B cell (primary cell): Measurements from ENCODE around the gene DNAJC10. TPM values are rescaled to one million over a fixed set of nuclear protein-coding genes. Genes with fewer than 3 reads are reported as not detected.

ENCODE experiments used
- ATAC-seq: fragments of 200-7000 bp; cut with Tn5 transposase; one replicate; pipeline ENCODE4 v1.10.0; 2021; ENCODE audit warnings: low read depth, mild to moderate bottlenecking, moderate number of reproducible peaks, moderate library complexity
- CTCF ChIA-PET: fragments of 350-600 bp; sonication (Branson Sonifier 250); formaldehyde crosslinking; loops from one replicate; lab custom pipeline; 2021; ENCODE audit warnings: antibody characterized with exemption, inconsistent platforms; lab: Charles Lee
- POLR2A ChIA-PET: fragments of 350-600 bp; sonication (Branson Sonifier 250); formaldehyde crosslinking; loops from one replicate; lab custom pipeline; 2021; ENCODE audit warnings: antibody characterized with exemption; lab: Charles Lee
- DNase-seq: peaks from one replicate; pipeline ENCODE4 v3.0.0; 2013
- H2AFZ ChIP-seq: 2 replicates; pipeline ENCODE4 v1.6.1; 2012; ENCODE audit warnings: mild to moderate bottlenecking, low read depth, low read length; ENCODE audit not compliant: insufficient read depth, poor library complexity, severe bottlenecking
- H3K27ac ChIP-seq, 2 donors: 1 replicate in 1 of 2; 2 replicates in 1 of 2; pipeline ENCODE4 v1.5.1; 2012 to 2013; ENCODE audit warnings: low read length in 2 of 2, mild to moderate bottlenecking in 2 of 2, moderate library complexity in 1 of 2
- H3K27me3 ChIP-seq, 4 experiments: fragments of 200-600 bp in 1 of 4; sonication (generic) in 1 of 4; replicated peaks in 1 of 4; 1 replicate in 2 of 4; 2 replicates in 2 of 4; pipeline versions ENCODE4 v1.6.1 to v1.7.0; 2013 to 2016; ENCODE audit warnings: low read length in 3 of 4, mild to moderate bottlenecking in 2 of 4, mixed read lengths in 1 of 4, moderate library complexity in 1 of 4; ENCODE audit not compliant: insufficient read depth in 4 of 4, control insufficient read depth in 3 of 4; ENCODE audit errors: control extremely low read depth in 1 of 4
- H3K36me3 ChIP-seq, 2 experiments: replicated peaks in 1 of 2; 1 replicate in 1 of 2; 2 replicates in 1 of 2; pipeline versions ENCODE4 v1.6.1 to v1.7.1; 2013; ENCODE audit warnings: low read length in 1 of 2; ENCODE audit not compliant: insufficient read depth in 2 of 2, control insufficient read depth in 1 of 2; ENCODE audit errors: control extremely low read depth in 1 of 2, extremely low read depth in 1 of 2
- H3K4me1 ChIP-seq, 2 donors: fragments of 200-600 bp in 1 of 2; sonication (generic) in 1 of 2; 1 replicate in 1 of 2; 2 replicates in 1 of 2; pipeline versions ENCODE4 v1.5.1 to v1.6.1; 2013 to 2017; ENCODE audit warnings: low read length in 2 of 2; ENCODE audit not compliant: control insufficient read depth in 2 of 2, insufficient read depth in 2 of 2
- H3K4me2 ChIP-seq: replicated peaks from 2 replicates; pipeline ENCODE3; 2012; ENCODE audit warnings: mild to moderate bottlenecking, low read depth, low read length; ENCODE audit not compliant: poor library complexity, severe bottlenecking
- H3K4me3 ChIP-seq, 5 experiments: fragments of 200-600 bp in 1 of 5; sonication (generic) in 1 of 5; 1 replicate in 3 of 5; 2 replicates in 2 of 5; pipeline versions ENCODE4 v1.5.1 to v1.7.0; 2011 to 2016; ENCODE audit warnings: low read length in 4 of 5, mild to moderate bottlenecking in 4 of 5, low read depth in 2 of 5, control low read depth in 1 of 5, moderate library complexity in 1 of 5; ENCODE audit not compliant: insufficient read depth in 1 of 5; ENCODE audit errors: control extremely low read depth in 1 of 5, extremely low read depth in 1 of 5
- H3K79me2 ChIP-seq: fragments of 200-600 bp; sonication (generic); one replicate; pipeline ENCODE4 v1.6.0; 2016; ENCODE audit warnings: low read length; ENCODE audit not compliant: control insufficient read depth, insufficient read depth
- H3K9ac ChIP-seq: fragments of 200-600 bp; sonication (generic); 2 replicates; pipeline ENCODE4 v1.6.1; 2017; ENCODE audit warnings: mild to moderate bottlenecking, low read length, moderate library complexity
- H3K9me3 ChIP-seq, 3 donors: one replicate each; pipeline versions ENCODE4 v1.6.1 to v1.7.1; 2013; ENCODE audit warnings: low read length in 2 of 3; ENCODE audit not compliant: control insufficient read depth in 2 of 3, insufficient read depth in 1 of 3; ENCODE audit errors: control extremely low read depth in 1 of 3
- H4K20me1 ChIP-seq: 2 replicates; pipeline ENCODE4 v1.6.0; 2012; ENCODE audit warnings: mild to moderate bottlenecking, low read length; ENCODE audit not compliant: insufficient read depth, control insufficient read depth, poor library complexity, severe bottlenecking
- H3K27ac Mint-ChIP-seq: one replicate; pipeline ENCODE4 v1.8.0; 2021; ENCODE audit warnings: mixed read lengths
- H3K27me3 Mint-ChIP-seq: one replicate; pipeline ENCODE4 v1.8.0; 2021; ENCODE audit warnings: mixed read lengths
- H3K4me1 Mint-ChIP-seq: one replicate; pipeline ENCODE4 v1.8.0; 2021; ENCODE audit warnings: mixed read lengths
- H3K4me3 Mint-ChIP-seq: one replicate; pipeline ENCODE4 v1.8.0; 2021; ENCODE audit warnings: mixed read lengths
- H3K9me3 Mint-ChIP-seq: one replicate; pipeline ENCODE4 v1.8.0; 2022; ENCODE audit warnings: mixed read lengths; ENCODE audit not compliant: insufficient read depth
- EZH2 ChIP-seq: IDR thresholded peaks from 2 replicates; pipeline ENCODE4 v1.6.1; 2012; ENCODE audit warnings: borderline replicate concordance, low read depth, mild to moderate bottlenecking, moderate library complexity, low read length; ENCODE audit not compliant: insufficient read depth, poor library complexity, severe bottlenecking
- whole genome bisulfite sequencing: methylation state at CpG from one replicate; pipeline ENCODE4 v1.1.5; 2013; ENCODE audit warnings: missing lambda C conversion rate; ENCODE audit not compliant: insufficient coverage; 5-methylcytosine and 5-hydroxymethylcytosine counted together
- intact Hi-C: fragments of 100-400 bp; cut with micrococcal nuclease; formaldehyde crosslinking; loops from one replicate; pipeline ENCODE4 v1.10.0; 2022
- polyA plus RNA-seq: library from polyadenylated mRNA; depleted of rRNA; stranded (reverse); fragments of >200 nt; gene quantifications from 2 replicates; pipeline ENCODE4 v1.2.3, GENCODE V29; 2012
- total RNA-seq, 2 donors: library from RNA; stranded (reverse); fragments of 120-200 nt in 1 of 2; gene quantifications; 1 replicate in 1 of 2; 2 replicates in 1 of 2; pipeline versions ENCODE4 v1.2.3 to v1.2.4, GENCODE V29; 2013 to 2022
- TF ChIP-seq, protein P1 (sequence below): fragments of 200-600 bp; IDR thresholded peaks from one replicate; pipeline ENCODE4 v1.8.0; 2022; ENCODE audit warnings: antibody characterized with exemption, mild to moderate bottlenecking

The DNAJC10 gene
- total and polyA plus RNA-seq, 2 donors (not counting 1 experiment from before 2014, with no cell fraction given) = 41.3 to 115 TPM

GRCh38 chr2:182824056-182824766 lies 108.2 kb downstream of the DNAJC10 start:
- no peaks in the 10 kb centered on the region for H3K9me3 ChIP-seq
- no peaks in the 10 kb centered on the region for H3K4me1 ChIP-seq
- Mint-ChIP-seq H3K27ac (no peak overlapping the region), H3K27me3 (peaks cover 24% of the 10 kb centered on the region), H3K4me1 (no peaks in the 10 kb centered on the region), H3K9me3 (no peaks in the 10 kb centered on the region), H3K4me3 (no peak overlapping the region)
- no peak overlapping the region for H3K4me2 ChIP-seq
- H3K36me3 ChIP-seq = no peaks in the 10 kb centered on the region
- H3K27me3 ChIP-seq = peaks cover 0 to 4% (median 0%) of the 10 kb centered on the region in 4 experiments
- ChIA-PET POLR2A (no interaction called here), CTCF (interaction anchor here (0.5 kb wide), 1 partner anchor 146 kb away, joined by 4 read pairs; no protein-coding TSS in a partner anchor)
- ATAC-seq (no peak), DNase-seq (no peak)
- H3K4me3 ChIP-seq = no peak overlapping the region
- no peaks in the 10 kb centered on the region for H3K79me2 ChIP-seq
- no peak overlapping the region for H3K9ac ChIP-seq
- intact Hi-C loops = no loop called here
- no peak overlapping the region for H2AFZ ChIP-seq
- H3K27ac ChIP-seq = no peak overlapping the region
- TF ChIP-seq EZH2 = no peak
- TF ChIP-seq, protein P1, sequence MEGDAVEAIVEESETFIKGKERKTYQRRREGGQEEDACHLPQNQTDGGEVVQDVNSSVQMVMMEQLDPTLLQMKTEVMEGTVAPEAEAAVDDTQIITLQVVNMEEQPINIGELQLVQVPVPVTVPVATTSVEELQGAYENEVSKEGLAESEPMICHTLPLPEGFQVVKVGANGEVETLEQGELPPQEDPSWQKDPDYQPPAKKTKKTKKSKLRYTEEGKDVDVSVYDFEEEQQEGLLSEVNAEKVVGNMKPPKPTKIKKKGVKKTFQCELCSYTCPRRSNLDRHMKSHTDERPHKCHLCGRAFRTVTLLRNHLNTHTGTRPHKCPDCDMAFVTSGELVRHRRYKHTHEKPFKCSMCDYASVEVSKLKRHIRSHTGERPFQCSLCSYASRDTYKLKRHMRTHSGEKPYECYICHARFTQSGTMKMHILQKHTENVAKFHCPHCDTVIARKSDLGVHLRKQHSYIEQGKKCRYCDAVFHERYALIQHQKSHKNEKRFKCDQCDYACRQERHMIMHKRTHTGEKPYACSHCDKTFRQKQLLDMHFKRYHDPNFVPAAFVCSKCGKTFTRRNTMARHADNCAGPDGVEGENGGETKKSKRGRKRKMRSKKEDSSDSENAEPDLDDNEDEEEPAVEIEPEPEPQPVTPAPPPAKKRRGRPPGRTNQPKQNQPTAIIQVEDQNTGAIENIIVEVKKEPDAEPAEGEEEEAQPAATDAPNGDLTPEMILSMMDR = no peak
- no peaks in the 10 kb centered on the region for H4K20me1 ChIP-seq
- WGBS = no CpG with 5 or more reads among the region's 5 CpGs

DNA sequence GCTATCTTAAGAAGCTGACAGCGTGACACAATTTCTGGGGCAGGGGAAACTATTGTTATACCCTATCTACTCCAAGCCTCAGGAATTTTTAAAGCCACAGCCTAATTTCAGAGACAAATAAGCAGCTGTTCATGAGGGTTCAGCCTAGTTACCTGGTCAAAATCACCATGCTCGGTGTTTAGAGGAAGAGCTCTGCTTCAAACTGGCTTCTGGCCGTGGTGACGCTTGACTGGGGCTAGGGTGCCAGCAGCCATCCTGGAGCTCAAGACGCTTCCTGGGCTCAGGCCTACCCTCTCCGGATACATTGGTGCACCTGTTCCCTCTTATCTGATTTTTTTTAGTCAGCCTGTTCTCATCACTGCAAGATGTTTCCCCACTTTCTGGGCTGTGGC lies 108.7 kb downstream of the DNAJC10 start:
- Histone ChIP-seq H3K27me3 (peaks cover 0 to 4% (median 0%) of the 10 kb centered on the region in 4 experiments), H3K9ac (no peak overlapping the region), H3K79me2 (no peaks in the 10 kb centered on the region), H3K4me1 (no peaks in the 10 kb centered on the region), H3K36me3 (no peaks in the 10 kb centered on the region), H2AFZ (no peak overlapping the region), H3K27ac (no peak overlapping the region), H4K20me1 (no peaks in the 10 kb centered on the region), H3K4me3 (no peak overlapping the region), H3K9me3 (no peaks in the 10 kb centered on the region), H3K4me2 (no peak overlapping the region)
- H3K9me3 Mint-ChIP-seq = no peaks in the 10 kb centered on the region
- DNase-seq (no peak), ATAC-seq (no peak)
- peaks cover 24% of the 10 kb centered on the region for H3K27me3 Mint-ChIP-seq
- H3K4me1 Mint-ChIP-seq = no peaks in the 10 kb centered on the region
- no peak for TF ChIP-seq EZH2
- TF ChIP-seq, protein P1 = no peak
- intact Hi-C loops = no loop called here
- ChIA-PET POLR2A (no interaction called here), CTCF (no interaction called here)
- H3K4me3 Mint-ChIP-seq = no peak overlapping the region
- 89% methylated on average over 6 of the region's 6 CpGs for WGBS
- no peak overlapping the region for H3K27ac Mint-ChIP-seq
